ENCODE results near the gene DRAM1. TPM values are rescaled to one million over a fixed set of nuclear protein-coding genes. Genes with fewer than 3 reads are reported as not detected.

DRAM1 gene
- total RNA-seq, 1 experiment from 2014 or later: 6.9 TPM

DNA sequence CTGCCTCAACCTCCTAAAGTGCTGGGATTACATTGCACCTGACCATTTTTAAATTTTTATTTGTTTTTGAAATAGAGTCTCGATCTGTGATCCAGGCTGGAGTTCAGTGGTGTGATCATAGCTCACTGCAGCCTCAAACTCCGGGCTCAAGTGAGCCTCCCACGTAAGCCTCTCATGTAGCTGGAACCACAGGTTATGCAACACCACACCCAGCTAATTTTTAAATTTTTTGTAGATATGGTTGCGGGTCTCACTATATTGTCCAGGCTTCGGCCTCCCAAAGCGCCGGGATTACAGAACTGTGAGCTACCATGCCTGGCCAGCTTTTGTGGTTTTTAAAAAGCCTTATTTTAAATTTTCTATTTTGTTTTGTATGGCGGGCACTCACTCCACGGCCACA is 2.2 kb upstream of the DRAM1 start (continued):
- TF ChIP-seq, protein P1, sequence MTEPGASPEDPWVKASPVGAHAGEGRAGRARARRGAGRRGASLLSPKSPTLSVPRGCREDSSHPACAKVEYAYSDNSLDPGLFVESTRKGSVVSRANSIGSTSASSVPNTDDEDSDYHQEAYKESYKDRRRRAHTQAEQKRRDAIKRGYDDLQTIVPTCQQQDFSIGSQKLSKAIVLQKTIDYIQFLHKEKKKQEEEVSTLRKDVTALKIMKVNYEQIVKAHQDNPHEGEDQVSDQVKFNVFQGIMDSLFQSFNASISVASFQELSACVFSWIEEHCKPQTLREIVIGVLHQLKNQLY (CRISPR knock-in tag; IDR thresholded peaks at IDR 0.05): no peak
- TF ChIP-seq GRHL2 (CRISPR knock-in tag; IDR thresholded peaks at IDR 0.05; ENCODE audit: insufficient replicate concordance, severe bottlenecking) (no peak), ESRRA (CRISPR knock-in tag; IDR thresholded peaks at IDR 0.05; ENCODE audit: borderline replicate concordance) (no peak), NR3C1 (CRISPR knock-in tag; conservative IDR thresholded peaks at IDR 0.05; ENCODE audit: low read depth) (no peak)

DNA sequence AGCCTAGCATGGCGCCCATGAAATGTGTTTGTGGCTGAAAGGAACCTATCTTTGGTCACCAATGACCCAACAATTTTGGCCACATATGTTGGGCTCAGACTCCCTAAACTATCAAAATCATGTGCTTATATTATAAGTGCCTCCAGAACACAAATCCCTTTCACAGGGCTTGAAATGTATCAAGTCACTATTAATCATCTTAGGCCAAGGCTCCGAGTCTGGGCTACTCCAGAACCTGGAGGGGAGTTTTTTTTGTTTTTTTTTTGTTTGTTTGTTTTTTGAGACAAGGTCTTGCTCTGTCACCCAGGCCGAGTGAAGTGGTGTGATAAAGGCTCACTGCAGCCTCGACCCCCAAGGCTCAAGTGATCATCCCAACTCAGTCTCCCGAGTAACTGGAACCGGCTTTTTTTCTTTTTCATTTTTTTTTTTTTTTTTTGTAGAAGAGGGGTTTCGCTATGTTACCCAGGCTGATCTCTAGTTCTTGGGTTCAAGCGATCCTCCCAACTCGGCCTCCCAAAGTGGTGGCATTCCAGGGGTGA is 989 bp upstream of the DRAM1 start:
- POLR2A ChIA-PET: no interaction called here
- H3K4me1 Mint-ChIP-seq: peaks cover 10% of the 10 kb centered on the region
- ATAC-seq (no peak), DNase-seq (ENCODE audit: low spot score) (no peak)
- peaks cover under 1% of the 10 kb centered on the region; the same call in 1 of the 2 replicates for H3K36me3 Mint-ChIP-seq
- no peaks in the 10 kb centered on the region for H3K9me3 Mint-ChIP-seq
- H3K4me3 Mint-ChIP-seq: peak overlapping the region; percentile 58
- peaks cover 27% of the 10 kb centered on the region for H3K27me3 Mint-ChIP-seq (ENCODE audit: low read depth)
- no peak overlapping the region for H3K27ac Mint-ChIP-seq
- TF ChIP-seq, protein P2, sequence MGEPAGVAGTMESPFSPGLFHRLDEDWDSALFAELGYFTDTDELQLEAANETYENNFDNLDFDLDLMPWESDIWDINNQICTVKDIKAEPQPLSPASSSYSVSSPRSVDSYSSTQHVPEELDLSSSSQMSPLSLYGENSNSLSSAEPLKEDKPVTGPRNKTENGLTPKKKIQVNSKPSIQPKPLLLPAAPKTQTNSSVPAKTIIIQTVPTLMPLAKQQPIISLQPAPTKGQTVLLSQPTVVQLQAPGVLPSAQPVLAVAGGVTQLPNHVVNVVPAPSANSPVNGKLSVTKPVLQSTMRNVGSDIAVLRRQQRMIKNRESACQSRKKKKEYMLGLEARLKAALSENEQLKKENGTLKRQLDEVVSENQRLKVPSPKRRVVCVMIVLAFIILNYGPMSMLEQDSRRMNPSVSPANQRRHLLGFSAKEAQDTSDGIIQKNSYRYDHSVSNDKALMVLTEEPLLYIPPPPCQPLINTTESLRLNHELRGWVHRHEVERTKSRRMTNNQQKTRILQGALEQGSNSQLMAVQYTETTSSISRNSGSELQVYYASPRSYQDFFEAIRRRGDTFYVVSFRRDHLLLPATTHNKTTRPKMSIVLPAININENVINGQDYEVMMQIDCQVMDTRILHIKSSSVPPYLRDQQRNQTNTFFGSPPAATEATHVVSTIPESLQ (CRISPR knock-in tag; IDR thresholded peaks at IDR 0.05): no peak
- TF ChIP-seq GRHL2 (CRISPR knock-in tag; IDR thresholded peaks at IDR 0.05; ENCODE audit: insufficient replicate concordance, severe bottlenecking) (no peak), ELF4 (CRISPR knock-in tag; IDR thresholded peaks at IDR 0.05; ENCODE audit: low read depth) (no peak), TEAD4 (CRISPR knock-in tag; IDR thresholded peaks at IDR 0.05) (no peak), SMAD3 (CRISPR knock-in tag; IDR thresholded peaks at IDR 0.05; ENCODE audit: borderline replicate concordance) (no peak), HMGA2 (CRISPR knock-in tag; IDR thresholded peaks at IDR 0.05) (no peak), ZNF121 (CRISPR knock-in tag; IDR thresholded peaks at IDR 0.05) (no peak)
- TF ChIP-seq, protein P3, sequence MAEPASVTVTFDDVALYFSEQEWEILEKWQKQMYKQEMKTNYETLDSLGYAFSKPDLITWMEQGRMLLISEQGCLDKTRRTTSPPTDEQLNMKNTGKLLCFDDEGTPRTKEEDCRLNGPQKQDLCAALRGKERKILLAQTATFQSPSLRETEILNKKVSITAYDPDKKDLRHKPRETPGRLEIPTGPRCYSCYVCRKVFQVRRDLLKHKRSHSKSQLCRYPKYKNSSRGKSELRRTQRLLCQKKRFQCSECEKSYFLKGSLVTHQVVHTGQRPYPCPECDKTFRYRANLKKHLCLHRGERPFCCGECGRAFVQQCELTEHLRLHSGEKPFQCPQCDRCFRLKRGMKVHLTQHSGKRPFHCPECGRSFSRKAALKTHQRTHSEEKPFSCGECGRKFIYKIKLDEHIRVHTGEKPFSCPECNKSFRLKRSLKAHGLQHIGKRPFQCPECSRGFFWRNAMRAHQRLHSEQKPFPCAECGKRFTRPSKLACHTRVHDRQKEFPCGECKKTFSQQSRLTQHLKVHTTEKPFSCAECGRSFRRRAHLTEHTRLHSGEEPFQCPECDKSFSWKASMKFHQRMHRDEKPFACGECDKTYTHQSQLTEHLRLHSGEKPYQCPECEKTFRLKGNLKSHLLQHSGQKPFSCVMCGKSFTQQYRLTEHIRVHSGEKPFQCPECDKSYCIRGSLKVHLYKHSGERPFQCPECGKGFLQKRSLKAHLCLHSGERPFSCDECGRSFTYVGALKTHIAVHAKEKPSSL (CRISPR knock-in tag; conservative IDR thresholded peaks at IDR 0.05): no peak
- TF ChIP-seq, protein P4, sequence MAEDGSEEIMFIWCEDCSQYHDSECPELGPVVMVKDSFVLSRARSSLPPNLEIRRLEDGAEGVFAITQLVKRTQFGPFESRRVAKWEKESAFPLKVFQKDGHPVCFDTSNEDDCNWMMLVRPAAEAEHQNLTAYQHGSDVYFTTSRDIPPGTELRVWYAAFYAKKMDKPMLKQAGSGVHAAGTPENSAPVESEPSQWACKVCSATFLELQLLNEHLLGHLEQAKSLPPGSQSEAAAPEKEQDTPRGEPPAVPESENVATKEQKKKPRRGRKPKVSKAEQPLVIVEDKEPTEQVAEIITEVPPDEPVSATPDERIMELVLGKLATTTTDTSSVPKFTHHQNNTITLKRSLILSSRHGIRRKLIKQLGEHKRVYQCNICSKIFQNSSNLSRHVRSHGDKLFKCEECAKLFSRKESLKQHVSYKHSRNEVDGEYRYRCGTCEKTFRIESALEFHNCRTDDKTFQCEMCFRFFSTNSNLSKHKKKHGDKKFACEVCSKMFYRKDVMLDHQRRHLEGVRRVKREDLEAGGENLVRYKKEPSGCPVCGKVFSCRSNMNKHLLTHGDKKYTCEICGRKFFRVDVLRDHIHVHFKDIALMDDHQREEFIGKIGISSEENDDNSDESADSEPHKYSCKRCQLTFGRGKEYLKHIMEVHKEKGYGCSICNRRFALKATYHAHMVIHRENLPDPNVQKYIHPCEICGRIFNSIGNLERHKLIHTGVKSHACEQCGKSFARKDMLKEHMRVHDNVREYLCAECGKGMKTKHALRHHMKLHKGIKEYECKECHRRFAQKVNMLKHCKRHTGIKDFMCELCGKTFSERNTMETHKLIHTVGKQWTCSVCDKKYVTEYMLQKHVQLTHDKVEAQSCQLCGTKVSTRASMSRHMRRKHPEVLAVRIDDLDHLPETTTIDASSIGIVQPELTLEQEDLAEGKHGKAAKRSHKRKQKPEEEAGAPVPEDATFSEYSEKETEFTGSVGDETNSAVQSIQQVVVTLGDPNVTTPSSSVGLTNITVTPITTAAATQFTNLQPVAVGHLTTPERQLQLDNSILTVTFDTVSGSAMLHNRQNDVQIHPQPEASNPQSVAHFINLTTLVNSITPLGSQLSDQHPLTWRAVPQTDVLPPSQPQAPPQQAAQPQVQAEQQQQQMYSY (CRISPR knock-in tag; IDR thresholded peaks at IDR 0.05): no peak
- TF ChIP-seq, protein P5, sequence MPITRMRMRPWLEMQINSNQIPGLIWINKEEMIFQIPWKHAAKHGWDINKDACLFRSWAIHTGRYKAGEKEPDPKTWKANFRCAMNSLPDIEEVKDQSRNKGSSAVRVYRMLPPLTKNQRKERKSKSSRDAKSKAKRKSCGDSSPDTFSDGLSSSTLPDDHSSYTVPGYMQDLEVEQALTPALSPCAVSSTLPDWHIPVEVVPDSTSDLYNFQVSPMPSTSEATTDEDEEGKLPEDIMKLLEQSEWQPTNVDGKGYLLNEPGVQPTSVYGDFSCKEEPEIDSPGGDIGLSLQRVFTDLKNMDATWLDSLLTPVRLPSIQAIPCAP (CRISPR knock-in tag; IDR thresholded peaks at IDR 0.05): no peak
- TF ChIP-seq, protein P6, sequence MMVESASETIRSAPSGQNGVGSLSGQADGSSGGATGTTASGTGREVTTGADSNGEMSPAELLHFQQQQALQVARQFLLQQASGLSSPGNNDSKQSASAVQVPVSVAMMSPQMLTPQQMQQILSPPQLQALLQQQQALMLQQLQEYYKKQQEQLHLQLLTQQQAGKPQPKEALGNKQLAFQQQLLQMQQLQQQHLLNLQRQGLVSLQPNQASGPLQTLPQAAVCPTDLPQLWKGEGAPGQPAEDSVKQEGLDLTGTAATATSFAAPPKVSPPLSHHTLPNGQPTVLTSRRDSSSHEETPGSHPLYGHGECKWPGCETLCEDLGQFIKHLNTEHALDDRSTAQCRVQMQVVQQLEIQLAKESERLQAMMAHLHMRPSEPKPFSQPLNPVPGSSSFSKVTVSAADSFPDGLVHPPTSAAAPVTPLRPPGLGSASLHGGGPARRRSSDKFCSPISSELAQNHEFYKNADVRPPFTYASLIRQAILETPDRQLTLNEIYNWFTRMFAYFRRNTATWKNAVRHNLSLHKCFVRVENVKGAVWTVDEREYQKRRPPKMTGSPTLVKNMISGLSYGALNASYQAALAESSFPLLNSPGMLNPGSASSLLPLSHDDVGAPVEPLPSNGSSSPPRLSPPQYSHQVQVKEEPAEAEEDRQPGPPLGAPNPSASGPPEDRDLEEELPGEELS (CRISPR knock-in tag; IDR thresholded peaks at IDR 0.05): no peak
- TF ChIP-seq, protein P7, sequence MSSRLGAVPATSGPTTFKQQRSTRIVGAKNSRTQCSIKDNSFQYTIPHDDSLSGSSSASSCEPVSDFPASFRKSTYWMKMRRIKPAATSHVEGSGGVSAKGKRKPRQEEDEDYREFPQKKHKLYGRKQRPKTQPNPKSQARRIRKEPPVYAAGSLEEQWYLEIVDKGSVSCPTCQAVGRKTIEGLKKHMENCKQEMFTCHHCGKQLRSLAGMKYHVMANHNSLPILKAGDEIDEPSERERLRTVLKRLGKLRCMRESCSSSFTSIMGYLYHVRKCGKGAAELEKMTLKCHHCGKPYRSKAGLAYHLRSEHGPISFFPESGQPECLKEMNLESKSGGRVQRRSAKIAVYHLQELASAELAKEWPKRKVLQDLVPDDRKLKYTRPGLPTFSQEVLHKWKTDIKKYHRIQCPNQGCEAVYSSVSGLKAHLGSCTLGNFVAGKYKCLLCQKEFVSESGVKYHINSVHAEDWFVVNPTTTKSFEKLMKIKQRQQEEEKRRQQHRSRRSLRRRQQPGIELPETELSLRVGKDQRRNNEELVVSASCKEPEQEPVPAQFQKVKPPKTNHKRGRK (CRISPR knock-in tag; IDR thresholded peaks at IDR 0.05; ENCODE audit: borderline replicate concordance): no peak
- CTCF ChIA-PET: no interaction called here

Data from WTC11 (cell line).